T follicular helper cell (primary cell): ENCODE data around the gene COL21A1.

Experiments used
- DNase-seq: peaks from one replicate; pipeline ENCODE4 v3.0.0-alpha.2; 2020; ENCODE audit warnings: low read depth

Gene COL21A1

GRCh38 chr6:56187686-56188085 lies 59.7 kb downstream of the COL21A1 start:
- DNase-seq, result no peak

GRCh38 chr6:56176741-56177140 lies 70.6 kb downstream of the COL21A1 start:
- DNase-seq, result no peak

DNA sequence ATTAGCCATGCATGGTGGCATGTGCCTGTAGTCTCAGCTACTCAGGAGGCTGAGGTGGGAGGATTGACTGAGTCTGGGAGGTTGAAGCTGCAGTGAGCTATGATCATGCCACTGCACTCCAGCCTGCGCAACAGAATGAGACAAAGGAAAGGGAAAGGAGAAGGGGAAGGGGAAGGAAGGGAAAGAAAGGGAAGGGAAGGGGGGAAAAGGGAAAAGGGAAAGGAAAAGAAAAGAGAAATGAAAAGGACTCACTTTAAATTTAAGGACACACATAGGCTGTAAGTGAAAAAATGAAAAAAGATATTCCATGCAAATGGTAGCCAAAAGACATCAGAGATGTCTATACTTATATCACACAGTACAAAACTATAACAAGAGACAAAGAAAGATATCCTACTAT lies 74.2 kb downstream of the COL21A1 start:
- no peak for DNase-seq

GRCh38 chr6:56172144-56172543 lies 75.2 kb downstream of the COL21A1 start:
- DNase-seq, result no peak

DNA sequence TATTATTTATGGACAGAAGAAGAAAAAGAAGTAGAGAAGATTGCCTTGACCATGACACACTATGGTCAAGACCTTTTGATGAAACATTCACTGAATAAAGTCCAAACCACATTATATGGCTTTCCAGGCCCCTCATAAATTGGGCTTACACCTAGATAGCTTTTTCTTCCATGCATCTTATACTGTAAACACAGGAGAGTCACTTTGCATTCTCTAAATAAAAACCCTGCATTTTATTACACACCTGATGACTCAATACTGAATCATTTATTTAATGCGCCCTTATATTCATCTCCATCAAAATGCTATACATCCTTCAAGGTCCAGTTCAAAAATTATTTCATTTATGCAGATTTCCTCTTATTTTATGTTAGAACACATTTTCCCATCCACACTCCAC lies 78.0 kb downstream of the COL21A1 start:
- no peak for DNase-seq

DNA sequence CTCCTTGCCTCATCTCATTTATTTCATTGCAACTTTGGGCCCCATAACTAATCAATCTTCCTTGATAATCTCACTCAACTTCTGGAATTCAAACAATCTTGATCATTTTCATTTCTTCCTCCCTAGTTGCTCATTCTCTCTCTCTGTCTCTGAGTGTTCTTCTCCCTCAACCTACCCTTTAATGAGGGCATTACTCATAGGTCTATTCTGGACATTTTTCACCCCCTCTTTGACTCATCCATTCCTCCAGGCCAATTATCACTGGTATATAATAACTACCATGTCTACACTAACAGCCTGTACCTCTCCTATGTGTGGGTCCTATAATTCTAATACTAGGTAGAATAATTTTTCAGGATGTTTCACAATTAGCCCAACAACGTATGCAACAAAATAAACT lies 78.8 kb downstream of the COL21A1 start:
- DNase-seq, result no peak

- DNase-seq, result no peak
These were observed 85.3 kb downstream of the COL21A1 start for GRCh38 chr6:56162081-56162480.

- no peak for DNase-seq
These were observed 86.9 kb downstream of the COL21A1 start for GRCh38 chr6:56160489-56160888.

DNA sequence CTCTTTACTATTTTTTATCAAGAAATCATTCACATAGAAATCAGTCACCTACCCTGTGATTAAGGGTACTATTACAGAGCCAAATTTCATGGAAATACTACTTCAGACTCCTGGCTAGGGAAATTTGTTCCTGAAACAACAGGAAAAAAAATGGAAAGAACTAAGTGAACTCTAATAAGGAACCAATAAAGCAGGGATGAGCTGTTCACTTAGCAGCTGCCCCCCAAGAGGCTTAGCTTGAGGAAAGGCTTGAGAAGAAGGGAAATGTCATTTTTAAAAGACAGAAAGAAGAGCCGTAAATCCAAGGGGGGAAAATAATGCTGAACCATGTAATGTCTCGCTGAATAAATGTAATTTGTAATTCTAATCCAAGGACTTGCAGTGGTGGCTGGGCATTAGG lies 88.8 kb downstream of the COL21A1 start:
- no peak for DNase-seq

DNA sequence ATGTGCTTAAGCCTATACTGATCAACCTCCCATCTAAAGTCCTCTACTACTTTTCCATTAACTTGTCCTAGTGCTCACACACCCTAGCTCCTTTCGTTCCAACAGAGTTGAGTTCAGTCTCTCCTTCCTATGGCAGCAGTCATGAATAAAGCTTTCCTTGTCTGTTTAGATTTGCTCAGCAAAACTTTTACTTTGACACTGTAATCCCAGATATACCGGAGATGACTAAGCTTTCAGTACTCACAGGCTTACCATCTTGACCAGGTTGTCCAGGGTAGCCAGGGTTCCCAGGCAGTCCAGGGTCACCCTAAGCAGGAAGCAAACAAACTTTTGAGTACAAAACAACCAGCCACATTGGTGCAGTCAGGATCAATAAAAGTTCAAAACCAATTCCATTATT lies 90.7 kb downstream of the COL21A1 start:
- DNase-seq, result no peak

- no peak for DNase-seq
These were observed 91.7 kb downstream of the COL21A1 start for GRCh38 chr6:56155634-56156141.

DNA sequence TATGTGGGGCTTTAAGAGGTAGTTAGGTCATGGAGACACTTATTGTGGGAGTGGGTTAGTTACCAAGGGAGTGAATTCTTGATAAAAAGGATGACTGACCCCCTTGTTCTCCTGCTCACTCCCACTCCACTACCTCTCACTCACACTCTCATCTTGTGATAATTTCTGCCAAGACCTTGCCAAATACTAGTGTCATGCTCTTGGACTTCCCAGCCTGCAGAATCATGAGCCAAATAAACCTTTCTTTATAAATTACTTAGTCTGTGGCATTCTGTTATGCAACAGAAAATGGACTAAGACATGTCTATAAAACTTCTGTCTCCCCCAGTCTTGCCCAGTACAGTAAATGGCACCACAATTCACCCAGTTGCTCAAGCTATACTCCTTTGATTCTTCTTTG lies 93.3 kb downstream of the COL21A1 start:
- DNase-seq, result no peak

DNA sequence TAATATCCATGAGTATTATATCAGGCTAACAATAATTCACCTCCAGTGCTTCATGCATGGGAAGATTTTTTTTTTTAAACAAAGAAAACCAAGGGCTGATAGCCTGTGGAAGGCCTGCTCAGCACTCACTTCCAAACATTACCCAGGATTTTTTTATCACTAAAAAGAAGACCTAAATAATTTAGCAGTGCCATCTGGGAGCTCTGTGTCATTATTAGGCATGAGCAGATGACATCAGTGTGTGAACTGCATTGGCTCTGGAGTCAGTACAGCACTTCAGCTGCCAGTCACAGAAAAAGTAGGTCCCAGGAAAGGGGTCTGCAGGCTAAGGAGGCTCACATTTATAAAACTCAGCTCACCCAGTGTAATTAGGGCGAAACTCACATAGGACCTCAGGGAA lies 94.8 kb downstream of the COL21A1 start:
- no peak for DNase-seq

GRCh38 chr6:56151609-56152224 lies 95.7 kb downstream of the COL21A1 start:
- no peak for DNase-seq

DNA sequence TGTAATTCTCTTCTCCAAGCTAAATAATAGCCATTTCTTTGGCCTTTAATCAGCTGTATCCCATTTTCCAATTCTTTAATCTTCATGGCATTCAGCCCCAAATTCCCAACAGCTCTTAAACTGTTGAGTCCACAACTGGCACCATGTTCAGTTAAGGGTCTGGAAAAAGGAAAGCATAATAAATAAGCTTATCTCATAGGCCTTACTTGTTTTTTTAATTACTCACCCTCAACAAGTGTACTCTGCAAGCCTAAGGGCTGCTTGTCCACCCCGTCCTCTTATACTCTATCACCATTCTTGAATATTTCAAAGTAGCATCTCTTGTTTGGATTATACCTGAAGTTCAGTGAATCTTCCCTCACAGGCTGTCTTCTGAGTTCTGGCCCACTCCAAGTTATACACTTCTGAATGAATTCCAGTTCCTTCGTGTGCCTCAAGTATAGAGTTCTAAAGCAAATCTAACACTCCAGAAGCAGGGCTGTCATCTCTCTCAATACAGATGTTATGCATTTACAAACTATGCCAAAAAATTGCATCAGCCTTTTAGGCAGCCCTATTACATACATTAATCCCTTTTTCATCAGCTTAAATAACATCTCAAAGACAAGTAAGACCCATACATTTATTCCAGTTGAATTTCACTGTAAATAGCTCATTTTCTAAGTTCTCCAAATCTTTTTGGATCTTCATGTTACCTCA lies 98.7 kb downstream of the COL21A1 start:
- no peak for DNase-seq

GRCh38 chr6:56147766-56148165 lies 99.6 kb downstream of the COL21A1 start:
- no peak for DNase-seq

DNA sequence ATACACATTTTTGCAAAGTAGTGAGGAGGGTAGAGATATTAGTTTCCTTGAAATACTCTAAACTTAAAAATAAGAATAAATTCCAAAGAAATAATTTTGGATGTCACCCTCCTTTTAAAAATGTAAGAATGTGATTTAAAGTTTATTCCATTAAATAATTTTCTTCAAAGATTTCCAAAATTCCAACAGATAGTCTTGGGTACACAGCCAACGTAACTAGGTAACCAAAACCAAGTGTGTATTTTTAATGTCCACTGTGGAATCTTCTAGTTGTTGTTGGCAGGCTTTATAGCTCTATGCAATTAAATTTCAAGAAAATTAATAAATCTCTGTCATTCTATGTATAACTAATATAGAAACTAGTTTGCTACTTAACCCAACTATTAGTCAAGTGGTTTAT lies 101.3 kb downstream of the COL21A1 start:
- no peak for DNase-seq

DNA sequence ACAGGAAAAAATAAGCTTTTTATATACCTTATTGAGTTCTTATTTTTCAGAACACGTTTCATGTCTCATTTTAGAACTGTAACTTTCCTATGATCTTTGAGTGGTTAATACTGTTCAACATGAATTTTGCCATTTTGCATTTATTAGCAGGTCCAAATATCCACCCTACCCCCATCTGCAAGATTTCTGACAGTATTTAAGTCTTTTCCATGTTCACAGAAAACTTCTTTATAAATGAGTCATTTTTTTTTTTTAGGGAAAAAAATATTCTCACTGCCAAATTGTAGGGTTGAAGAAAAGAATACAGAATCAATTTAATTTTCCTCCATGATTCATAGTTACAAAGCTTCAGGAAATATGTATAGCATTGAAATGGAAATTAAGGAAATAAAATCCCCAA lies 101.8 kb downstream of the COL21A1 start:
- DNase-seq, result no peak

DNA sequence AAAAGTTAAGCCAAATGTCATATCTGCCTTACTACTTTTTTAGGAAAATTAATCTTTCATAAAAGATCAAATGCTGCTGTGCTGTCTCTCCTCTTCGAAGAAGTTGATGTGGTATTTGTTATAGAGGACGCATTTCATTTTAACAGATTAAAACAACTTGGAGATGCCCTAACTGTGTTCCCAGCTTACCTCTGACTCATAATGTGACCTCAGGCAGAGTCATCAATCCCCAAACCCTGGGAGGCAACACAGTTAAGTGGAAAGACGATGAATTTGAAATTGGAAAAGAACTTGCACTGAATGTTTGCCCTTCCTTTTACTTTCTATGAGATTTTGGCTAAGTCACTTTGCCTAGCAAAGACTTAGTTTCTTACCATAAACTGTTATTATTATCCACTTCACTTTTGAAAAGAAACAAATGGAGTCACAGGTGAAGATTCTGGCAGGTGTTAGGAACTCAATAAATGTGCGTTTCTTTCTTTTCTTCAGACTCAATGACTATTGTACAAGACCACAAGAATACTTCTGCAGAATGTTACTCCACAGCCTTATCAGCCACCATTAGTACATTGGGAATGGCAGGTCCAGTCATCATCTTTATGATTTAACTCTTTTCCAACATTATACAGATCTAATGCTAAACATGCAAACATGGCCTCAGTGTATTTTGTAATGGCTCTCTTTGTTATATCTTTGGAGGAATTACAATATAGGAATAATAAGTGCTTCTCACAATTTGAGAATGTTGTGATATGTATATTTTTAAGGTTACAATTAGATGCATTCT lies 102.6 kb downstream of the COL21A1 start:
- no peak for DNase-seq

- DNase-seq, result no peak
These were observed 103.6 kb downstream of the COL21A1 start for GRCh38 chr6:56143796-56144195.

- no peak for DNase-seq
These were observed 107.3 kb downstream of the COL21A1 start for GRCh38 chr6:56140090-56140489.

GRCh38 chr6:56115715-56116114 lies 131.7 kb downstream of the COL21A1 start:
- no peak for DNase-seq

- no peak for DNase-seq
These were observed 138.2 kb downstream of the COL21A1 start for GRCh38 chr6:56109149-56109548.
